PC-3 (cell line): Measurements from ENCODE around the gene P3H2.

Experiments
- EZH2 ChIP-seq: fragments of 300-600 bp; sonication (generic); IDR thresholded peaks from one replicate; pipeline ENCODE4 v1.6.1; 2017; ENCODE audit warnings: antibody characterized with exemption, mild to moderate bottlenecking, low read length; ENCODE audit not compliant: unreplicated experiment
- EZH2phosphoT487 ChIP-seq: fragments of 300-600 bp; sonication (generic); IDR thresholded peaks from 2 replicates; pipeline ENCODE4 v1.6.1; 2018; ENCODE audit warnings: mild to moderate bottlenecking, antibody characterized with exemption, low read length, borderline replicate concordance
- TF ChIP-seq, protein P1 (sequence below): fragments of 300-600 bp; sonication (generic); conservative IDR thresholded peaks from 2 replicates; pipeline ENCODE4 v1.5.1; 2017; ENCODE audit warnings: antibody characterized with exemption, low read depth, mild to moderate bottlenecking, low read length

DNA sequence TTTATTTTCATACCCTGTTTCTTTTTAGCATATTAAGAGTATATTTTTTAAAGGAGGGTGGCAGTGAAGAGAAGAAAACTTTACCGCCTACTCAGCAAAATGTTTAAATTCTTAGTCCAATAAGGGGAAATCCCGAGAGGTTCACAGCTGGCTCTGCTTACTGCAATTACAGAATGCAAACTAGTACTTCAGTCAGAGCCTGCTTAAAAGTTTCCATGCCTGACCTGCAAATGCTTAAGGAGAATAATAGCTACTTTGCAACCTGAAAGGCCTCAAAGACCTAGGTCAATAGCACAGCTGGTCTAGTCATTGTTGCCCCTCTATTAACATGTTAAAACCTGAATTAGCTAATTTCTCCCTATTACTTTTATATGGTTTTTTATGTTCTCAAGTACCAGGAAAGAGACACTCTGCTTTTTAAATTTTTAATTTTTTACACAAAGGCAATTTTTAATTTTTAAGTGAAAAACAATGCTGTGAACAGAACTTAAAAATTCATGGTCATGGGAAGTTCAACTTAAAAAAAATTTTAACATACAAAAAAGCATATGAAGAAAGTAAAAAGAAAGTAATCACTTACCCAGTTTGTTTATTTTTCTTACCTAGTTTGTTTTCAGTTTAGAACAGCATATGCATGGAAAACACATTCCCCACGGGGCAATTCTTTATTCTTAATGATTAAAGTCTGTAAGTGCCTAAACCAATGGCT, 79.2 kb downstream of the P3H2 start:
- TF ChIP-seq, protein P1, sequence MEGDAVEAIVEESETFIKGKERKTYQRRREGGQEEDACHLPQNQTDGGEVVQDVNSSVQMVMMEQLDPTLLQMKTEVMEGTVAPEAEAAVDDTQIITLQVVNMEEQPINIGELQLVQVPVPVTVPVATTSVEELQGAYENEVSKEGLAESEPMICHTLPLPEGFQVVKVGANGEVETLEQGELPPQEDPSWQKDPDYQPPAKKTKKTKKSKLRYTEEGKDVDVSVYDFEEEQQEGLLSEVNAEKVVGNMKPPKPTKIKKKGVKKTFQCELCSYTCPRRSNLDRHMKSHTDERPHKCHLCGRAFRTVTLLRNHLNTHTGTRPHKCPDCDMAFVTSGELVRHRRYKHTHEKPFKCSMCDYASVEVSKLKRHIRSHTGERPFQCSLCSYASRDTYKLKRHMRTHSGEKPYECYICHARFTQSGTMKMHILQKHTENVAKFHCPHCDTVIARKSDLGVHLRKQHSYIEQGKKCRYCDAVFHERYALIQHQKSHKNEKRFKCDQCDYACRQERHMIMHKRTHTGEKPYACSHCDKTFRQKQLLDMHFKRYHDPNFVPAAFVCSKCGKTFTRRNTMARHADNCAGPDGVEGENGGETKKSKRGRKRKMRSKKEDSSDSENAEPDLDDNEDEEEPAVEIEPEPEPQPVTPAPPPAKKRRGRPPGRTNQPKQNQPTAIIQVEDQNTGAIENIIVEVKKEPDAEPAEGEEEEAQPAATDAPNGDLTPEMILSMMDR: no peak
- TF ChIP-seq EZH2 (no peak), EZH2phosphoT487 (no peak)
